ENCODE data around the gene ZNF649. TPM values are rescaled to one million over a fixed set of nuclear protein-coding genes. Genes with fewer than 3 reads are reported as not detected.

Gene ZNF649
- total and polyA plus RNA-seq, 2 of the 13 experiments (the other 11 are each of a cell fraction or from before 2014, with no cell fraction given), result 3.0 to 13.4 TPM

- TF ChIP-seq ATF3 (CRISPR knock-in tag; IDR thresholded peaks at IDR 0.05), result 0 out of 2 replicates have a peak, but pooled peaks have one; percentile 39
- no peak for TF ChIP-seq TFAP4 (IDR thresholded peaks at IDR 0.05; ENCODE audit: borderline replicate concordance, low read depth)
- no peak for TF ChIP-seq KIAA2018 (CRISPR knock-in tag; IDR thresholded peaks at IDR 0.05; ENCODE audit: borderline replicate concordance)
- no peak for TF ChIP-seq SMC3 (IDR thresholded peaks at IDR 0.05; ENCODE audit: low read length)
- TF ChIP-seq ZNF367 (CRISPR knock-in tag; IDR thresholded peaks at IDR 0.05; ENCODE audit: borderline replicate concordance), result no peak
- TF ChIP-seq ZNF143 (CRISPR knock-in tag; IDR thresholded peaks at IDR 0.05), result peak; percentile 87
- peak; percentile 54 for TF ChIP-seq HDAC2 (CRISPR knock-in tag; IDR thresholded peaks at IDR 0.05)
- TF ChIP-seq IRF2 (CRISPR knock-in tag; IDR thresholded peaks at IDR 0.05), result peak; percentile 91
- TF ChIP-seq SIX1 (CRISPR knock-in tag; IDR thresholded peaks at IDR 0.05; ENCODE audit: borderline replicate concordance), result no peak
- TF ChIP-seq TSC22D2 (CRISPR knock-in tag; IDR thresholded peaks at IDR 0.05; ENCODE audit: borderline replicate concordance), result 0 out of 2 replicates have a peak, but pooled peaks have one; percentile 24
- TF ChIP-seq ZNF709 (CRISPR knock-in tag; IDR thresholded peaks at IDR 0.05), result no peak
- 0 out of 2 replicates have a peak, but pooled peaks have one; percentile 51 for TF ChIP-seq E2F5 (CRISPR knock-in tag; conservative IDR thresholded peaks at IDR 0.05)
- no peak for TF ChIP-seq NFYC (CRISPR knock-in tag; IDR thresholded peaks at IDR 0.05)
- TF ChIP-seq PRDM10 (CRISPR knock-in tag; IDR thresholded peaks at IDR 0.05; ENCODE audit: low read depth), result peak; percentile 57; the same call in 1 of the 2 replicates
- TF ChIP-seq ZNF792 (CRISPR knock-in tag; IDR thresholded peaks at IDR 0.05), result no peak
Measured at GRCh38 chr19:51904331-51905165, at the start of gene ZNF649 (continued).
